ENCODE data around the gene LRIG1.

DNA sequence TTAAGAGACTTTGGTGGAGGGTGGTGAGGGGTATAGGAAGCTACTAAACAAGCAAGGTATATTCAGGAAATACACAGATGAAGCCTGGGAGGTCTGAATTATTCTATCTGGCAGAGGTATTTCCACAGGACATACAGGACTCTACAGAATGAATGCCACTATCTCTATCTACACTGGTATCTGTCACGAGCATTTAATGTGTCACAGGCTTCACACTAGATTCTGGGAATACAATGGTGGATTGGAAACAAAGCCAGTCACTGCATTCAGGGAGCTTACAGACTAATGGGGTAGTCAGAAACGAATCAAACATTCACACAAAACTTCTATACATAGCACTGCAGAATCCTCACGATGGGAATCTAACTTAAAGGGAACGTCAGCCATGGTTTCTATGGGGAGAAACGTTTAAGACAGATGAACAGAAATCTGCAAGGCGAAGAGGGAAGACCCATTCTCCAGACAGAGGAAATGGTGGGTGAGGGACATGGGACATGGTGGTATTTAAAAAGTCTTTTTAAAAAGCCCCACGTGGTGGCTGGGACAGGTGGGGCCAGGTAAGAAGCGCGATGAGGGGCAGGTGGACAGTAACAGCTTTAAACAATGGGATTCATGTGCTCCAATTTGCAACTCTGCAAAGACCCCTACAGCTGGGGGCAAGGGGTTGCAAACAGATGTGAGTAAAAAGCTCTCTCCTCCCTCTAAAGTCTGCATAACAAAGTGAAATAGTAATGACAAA lies 16.5 kb downstream of the LRIG1 start:
- TF ChIP-seq POLR2A (IDR thresholded peaks at IDR 0.05; ENCODE audit: low read depth, low read length) (no peak), POLR2AphosphoS5 (IDR thresholded peaks at IDR 0.05; ENCODE audit: low read depth, low read length) (no peak)

Measured in GM12892 (cell line).